ENCODE results near the gene HRH3. TPM values are rescaled to one million over a fixed set of nuclear protein-coding genes. Genes with fewer than 3 reads are reported as not detected.

HRH3 gene
- total RNA-seq, 2 donors from 2014 or later: 0.18 to 0.51 TPM

DNA sequence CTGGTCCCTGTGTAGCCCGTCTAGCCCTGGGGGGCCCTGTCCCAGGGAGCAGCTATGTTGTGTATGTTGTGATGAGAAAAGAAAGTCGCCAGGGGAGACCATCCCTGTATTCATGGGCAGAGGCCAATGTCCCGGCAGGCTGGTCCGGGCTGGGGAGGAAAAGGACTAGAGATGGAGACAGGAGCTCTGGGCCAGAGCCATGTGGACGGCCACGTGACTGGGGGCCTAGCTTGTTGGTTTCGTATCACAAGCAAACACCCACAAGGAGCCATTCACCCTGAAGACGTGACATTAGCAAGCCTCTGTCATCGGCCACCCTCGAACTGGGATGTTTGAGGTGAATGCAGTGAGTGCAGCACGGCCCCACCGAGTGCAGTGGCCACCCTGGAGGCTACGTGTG lies 2.9 kb upstream of the HRH3 start:
- H3K27ac ChIP-seq: no peak overlapping the region
- TF ChIP-seq POLR2AphosphoS5 (IDR thresholded peaks at IDR 0.05) (no peak), CTCF (IDR thresholded peaks at IDR 0.05) (no peak), POLR2A (IDR thresholded peaks at IDR 0.05) (no peak)
- peaks cover 14% of the 10 kb centered on the region for H3K4me1 ChIP-seq (replicated peaks)
- WGBS: 79% methylated on average over 13 of the region's 13 CpGs
- no peaks in the 10 kb centered on the region for H3K36me3 ChIP-seq
- peaks cover 22% of the 10 kb centered on the region for H3K27me3 ChIP-seq (replicated peaks; ENCODE audit: insufficient read depth)
- no peaks in the 10 kb centered on the region for H3K9me3 ChIP-seq
- intact Hi-C loops (cut with DNase I): no loop called here
- no peak overlapping the region for H3K4me3 ChIP-seq
- DNase-seq (ENCODE audit: low spot score): no peak

- no peak for TF ChIP-seq CTCF (IDR thresholded peaks at IDR 0.05)
- TF ChIP-seq POLR2A (IDR thresholded peaks at IDR 0.05): no peak
- no peak for TF ChIP-seq POLR2AphosphoS5 (IDR thresholded peaks at IDR 0.05)
- Histone ChIP-seq H3K36me3 (no peaks in the 10 kb centered on the region), H3K4me1 (replicated peaks) (peaks cover 14% of the 10 kb centered on the region), H3K4me3 (no peak overlapping the region), H3K27me3 (replicated peaks; ENCODE audit: insufficient read depth) (peaks cover 22% of the 10 kb centered on the region), H3K27ac (no peak overlapping the region), H3K9me3 (no peaks in the 10 kb centered on the region)
- 83% methylated on average over 10 of the region's 18 CpGs for WGBS
- no peak for DNase-seq (ENCODE audit: low spot score)
- intact Hi-C loops (cut with DNase I): no loop called here
These were observed 2.3 kb upstream of the HRH3 start for GRCh38 chr20:62222266-62222850.

DNA sequence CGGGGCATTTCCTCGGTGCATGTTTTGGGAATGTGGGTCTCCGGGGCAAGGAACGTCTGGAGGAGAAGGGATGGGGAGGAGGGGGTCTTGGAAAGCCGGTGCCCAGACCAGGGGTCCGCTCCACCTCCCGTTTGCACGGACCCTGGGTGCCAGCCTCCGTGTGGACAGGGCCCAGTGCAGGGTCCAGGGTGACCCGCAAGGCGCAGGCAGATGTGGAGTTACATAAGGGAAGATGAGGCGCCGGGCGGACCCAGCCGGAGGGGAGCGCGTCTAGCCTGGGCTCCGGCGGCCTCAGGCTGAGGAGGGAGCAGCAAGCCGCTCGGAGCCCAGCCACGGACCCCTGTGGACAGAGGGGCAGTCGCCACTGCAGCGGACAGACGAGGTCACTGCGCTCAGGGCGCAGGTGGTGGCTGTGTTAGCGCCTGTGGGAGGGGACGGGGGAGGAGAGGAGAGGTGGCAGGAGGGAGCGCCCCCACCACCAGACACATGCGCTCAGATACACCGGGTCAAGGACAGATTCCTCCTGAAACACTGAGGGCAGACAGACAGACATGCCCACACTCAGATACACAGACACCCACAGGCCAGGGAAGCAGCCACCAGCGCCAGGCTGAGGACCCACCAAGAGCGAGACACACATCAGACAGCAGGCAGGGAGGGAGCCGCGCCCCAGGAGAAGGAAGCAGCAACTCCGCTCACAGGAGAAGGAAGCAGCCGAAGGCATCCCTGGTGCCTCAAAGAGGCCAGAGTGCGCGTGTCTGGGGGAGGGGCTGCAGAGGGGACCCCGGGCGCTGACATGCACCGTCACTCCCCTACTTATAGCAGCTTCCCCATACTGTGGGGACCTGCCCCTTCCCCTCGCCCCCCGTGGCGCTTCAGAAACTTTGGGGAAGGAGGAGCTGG lies 839 bp upstream of the HRH3 start:
- Histone ChIP-seq H3K36me3 (no peaks in the 10 kb centered on the region), H3K4me1 (replicated peaks) (peaks cover 16% of the 10 kb centered on the region), H3K27ac (no peak overlapping the region), H3K27me3 (replicated peaks; ENCODE audit: insufficient read depth) (peaks cover 22% of the 10 kb centered on the region), H3K9me3 (no peaks in the 10 kb centered on the region), H3K4me3 (no peak overlapping the region)
- 3% methylated on average over 38 of the region's 46 CpGs for WGBS
- intact Hi-C loops (cut with DNase I): no loop called here
- DNase-seq (ENCODE audit: low spot score): no peak
- no peak for TF ChIP-seq POLR2AphosphoS5 (IDR thresholded peaks at IDR 0.05)
- no peak for TF ChIP-seq POLR2A (IDR thresholded peaks at IDR 0.05)
- no peak for TF ChIP-seq CTCF (IDR thresholded peaks at IDR 0.05)

GRCh38 chr20:62219101-62219991 lies 732 bp downstream of the HRH3 start:
- intact Hi-C loops (cut with DNase I): no loop called here
- Histone ChIP-seq H3K27ac (no peak overlapping the region), H3K27me3 (replicated peaks; ENCODE audit: insufficient read depth) (peaks cover 22% of the 10 kb centered on the region), H3K4me3 (peak overlapping the region; percentile 17 to 36), H3K4me1 (replicated peaks) (peaks cover 28% of the 10 kb centered on the region), H3K9me3 (no peaks in the 10 kb centered on the region), H3K36me3 (no peaks in the 10 kb centered on the region)
- no peak for DNase-seq (ENCODE audit: low spot score)
- TF ChIP-seq POLR2A (IDR thresholded peaks at IDR 0.05): no peak
- TF ChIP-seq CTCF (IDR thresholded peaks at IDR 0.05): no peak
- no peak for TF ChIP-seq POLR2AphosphoS5 (IDR thresholded peaks at IDR 0.05)
- 2% methylated on average over 64 of the region's 84 CpGs for WGBS

Data from prostate gland (tissue), 2 donors.